GM12878 (cell line): Measurements from ENCODE around the gene ADAMTSL5. TPM values are rescaled to one million over a fixed set of nuclear protein-coding genes. Genes with fewer than 3 reads are reported as not detected.

Experiments used
- ATAC-seq: fragments of 200-7000 bp; cut with Tn5 transposase; 3 replicates; pipeline ENCODE4 v1.9.1; 2020; ENCODE audit warnings: mild to moderate bottlenecking, moderate library complexity
- BruUV-seq: library from RNA; stranded (reverse); fragments of 400-500 nt; replicated peaks from 2 replicates; lab custom pipeline; 2021; lab: Mats Ljungman, UMichigan
- CTCF ChIA-PET: fragments of 300-600 bp; sonication (Branson Sonifier 250); formaldehyde crosslinking; extraction: SDS; loops from one replicate; lab custom pipeline; 2021; ENCODE audit warnings: inconsistent platforms; lab: Yijun Ruan, JAX
- POLR2A ChIA-PET: fragments of 350-600 bp; formaldehyde crosslinking; extraction: SDS; loops from one replicate; lab custom pipeline; 2021; ENCODE audit warnings: inconsistent platforms; lab: Charles Lee
- RAD21 ChIA-PET: fragments of 300-600 bp; sonication (Branson Sonifier 250); formaldehyde crosslinking; loops from one replicate; lab custom pipeline; 2023; ENCODE audit warnings: antibody characterized with exemption; ENCODE audit not compliant: unreplicated experiment; lab: Charles Lee
- SMC1A ChIA-PET: fragments of 300-600 bp; sonication (Branson Sonifier 250); formaldehyde crosslinking; loops from one replicate; lab custom pipeline; 2023; ENCODE audit not compliant: unreplicated experiment, uncharacterized antibody; lab: Charles Lee
- DNase-seq: peaks from one replicate; pipeline ENCODE4 v3.0.0-alpha.2; 2011; ENCODE audit warnings: low read depth, low spot score
- FAIRE-seq: peaks from 3 replicates; lab custom pipeline; 2011; peaks lifted over from hg19 to GRCh38; lab: Jason Lieb, UNC
- H2AFZ ChIP-seq: 2 replicates; pipeline ENCODE4 v1.6.0; 2011; ENCODE audit warnings: low read depth, low read length, control low read depth; ENCODE audit not compliant: control insufficient read depth
- H3K27ac ChIP-seq: 2 replicates; pipeline ENCODE4 v1.5.1; 2011; ENCODE audit warnings: control low read depth; ENCODE audit not compliant: control insufficient read depth, insufficient read depth
- H3K27me3 ChIP-seq, 2 experiments: replicated peaks in 1 of 2; 2 replicates each; pipeline versions ENCODE4 v1.6.0 to v1.6.1; 2011; ENCODE audit warnings: low read length in 1 of 2; ENCODE audit not compliant: control insufficient read depth in 2 of 2, insufficient read depth in 2 of 2
- H3K36me3 ChIP-seq, 2 experiments: 2 replicates each; pipeline ENCODE4 v1.5.1; 2011; ENCODE audit warnings: low read length in 1 of 2; ENCODE audit not compliant: control insufficient read depth in 2 of 2, insufficient read depth in 2 of 2
- H3K4me1 ChIP-seq: 2 replicates; pipeline ENCODE4 v1.6.1; 2011; ENCODE audit warnings: mild to moderate bottlenecking, low read length, moderate library complexity, mixed read lengths; ENCODE audit not compliant: control insufficient read depth, insufficient read depth
- H3K4me2 ChIP-seq: 2 replicates; pipeline ENCODE4 v1.6.0; 2011; ENCODE audit warnings: control low read depth; ENCODE audit not compliant: control insufficient read depth, insufficient read depth
- H3K4me3 ChIP-seq: fragments of 200-600 bp; sonication (generic); 2 replicates; pipeline ENCODE4 v1.5.1; 2016
- H3K79me2 ChIP-seq: 2 replicates; pipeline ENCODE4 v1.6.0; 2011; ENCODE audit warnings: low read length; ENCODE audit not compliant: control insufficient read depth, insufficient read depth
- H3K9ac ChIP-seq: 2 replicates; pipeline ENCODE4 v1.8.0; 2011; ENCODE audit warnings: low read length, control low read depth, mixed read lengths; ENCODE audit not compliant: control insufficient read depth, insufficient read depth
- H3K9me3 ChIP-seq: replicated peaks from 3 replicates; pipeline ENCODE4 v1.5.1; 2011; ENCODE audit warnings: mild to moderate bottlenecking, low read length; ENCODE audit not compliant: control insufficient read depth, insufficient read depth
- H4K20me1 ChIP-seq: 2 replicates; pipeline ENCODE4 v1.6.0; 2011; ENCODE audit not compliant: control insufficient read depth, insufficient read depth
- BHLHE40 ChIP-seq, 2 experiments: fragments of 450-650 bp in 1 of 2; IDR thresholded peaks; 2 replicates each; pipeline ENCODE4 v1.6.1; 2011 to 2017; ENCODE audit warnings: low read depth in 2 of 2, borderline replicate concordance in 1 of 2, improper control_type of control experiment in 1 of 2, low read length in 1 of 2, mild to moderate bottlenecking in 1 of 2
- CREB1 ChIP-seq: IDR thresholded peaks from 2 replicates; pipeline ENCODE4 v1.6.1; 2012; ENCODE audit warnings: low read depth, mild to moderate bottlenecking, inconsistent platforms
- MEF2A ChIP-seq: IDR thresholded peaks from 2 replicates; pipeline ENCODE4 v1.6.1; 2011; ENCODE audit warnings: low read depth, mild to moderate bottlenecking, low read length, moderate library complexity; ENCODE audit not compliant: insufficient read depth
- RELB ChIP-seq: fragments of 450-650 bp; IDR thresholded peaks from 2 replicates; pipeline ENCODE4 v1.6.1; 2017; ENCODE audit warnings: low read depth, mild to moderate bottlenecking, moderate library complexity
- WGBS: methylation state at CpG from one replicate; pipeline ENCODE4 v1.1.6; 2016; ENCODE audit warnings: low lambda C conversion rate; ENCODE audit not compliant: insufficient replicate concordance, insufficient coverage; ENCODE audit errors: missing lambda C conversion rate; 5-methylcytosine and 5-hydroxymethylcytosine counted together
- in situ Hi-C: fragments of 300-500 bp; cut with MboI; formaldehyde crosslinking; loops from 9 replicates; pipeline ENCODE4 v1.14.3; 2018; ENCODE audit warnings: mixed read lengths
- intact Hi-C: fragments of 100-400 bp; cut with micrococcal nuclease; formaldehyde crosslinking; loops from one replicate; pipeline ENCODE4 v1.14.2; 2022; ENCODE audit not compliant: unreplicated experiment
- polyA plus RNA-seq, 11 experiments: library from polyadenylated mRNA; depleted of rRNA in 4 of 11; unstranded in 6 of 11; stranded (reverse) in 5 of 11; fragments of >200 nt; fragmentation: Nextera tagmentation in 4 of 11; fragmentation: Illumina TruSeq in 1 of 11; extraction: Ambion mirVana in 4 of 11; extraction: Trizol in 1 of 11; gene quantifications; 1 replicate in 1 of 11; 2 replicates in 10 of 11; pipeline versions ENCODE4 v1.2.1 to v1.2.3, GENCODE V29; 2011 to 2016; ENCODE audit warnings: inconsistent platforms in 2 of 11, missing spikeins in 2 of 11, low read depth in 1 of 11
- total RNA-seq, 4 experiments: library from RNA; depleted of rRNA in 3 of 4; stranded (reverse); fragments of >200 nt in 3 of 4; fragmentation: Illumina TruSeq in 1 of 4; extraction: Trizol in 1 of 4; gene quantifications; 2 replicates each; pipeline versions ENCODE4 v1.2.1 to v1.2.3, GENCODE V29; 2013 to 2021
- TF ChIP-seq, protein P1 (sequence below): IDR thresholded peaks from 2 replicates; pipeline ENCODE4 v1.6.1; 2012; ENCODE audit warnings: low read length, inconsistent platforms

ADAMTSL5 gene
- total and polyA plus RNA-seq, 10 of the 15 experiments (the other 5 are each of a cell fraction or from before 2014, with no cell fraction given): 0.04 to 0.83 (median 0.32) TPM; not detected in 4

- 47% methylated on average over 48 of the region's 48 CpGs for WGBS
Measured at GRCh38 chr19:1457031-1457739, 55.6 kb downstream of the ADAMTSL5 start.

More at GRCh38 chr19:1457031-1457739, 55.6 kb downstream of the ADAMTSL5 start:
- FAIRE-seq (no peak), ATAC-seq (no peak), DNase-seq (no peak)
- no peak for TF ChIP-seq RELB
- TF ChIP-seq, protein P1, sequence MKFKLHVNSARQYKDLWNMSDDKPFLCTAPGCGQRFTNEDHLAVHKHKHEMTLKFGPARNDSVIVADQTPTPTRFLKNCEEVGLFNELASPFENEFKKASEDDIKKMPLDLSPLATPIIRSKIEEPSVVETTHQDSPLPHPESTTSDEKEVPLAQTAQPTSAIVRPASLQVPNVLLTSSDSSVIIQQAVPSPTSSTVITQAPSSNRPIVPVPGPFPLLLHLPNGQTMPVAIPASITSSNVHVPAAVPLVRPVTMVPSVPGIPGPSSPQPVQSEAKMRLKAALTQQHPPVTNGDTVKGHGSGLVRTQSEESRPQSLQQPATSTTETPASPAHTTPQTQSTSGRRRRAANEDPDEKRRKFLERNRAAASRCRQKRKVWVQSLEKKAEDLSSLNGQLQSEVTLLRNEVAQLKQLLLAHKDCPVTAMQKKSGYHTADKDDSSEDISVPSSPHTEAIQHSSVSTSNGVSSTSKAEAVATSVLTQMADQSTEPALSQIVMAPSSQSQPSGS: no peak
- no peak for TF ChIP-seq MEF2A
- TF ChIP-seq CREB1: no peak
- TF ChIP-seq BHLHE40 (IDR thresholded peaks at IDR 0.05; ENCODE audit: borderline replicate concordance in 1 of 2, low read depth in 2 of 2, low read length in 1 of 2): peak in 1 of 2 experiments; percentile 29; a peak in 2 of 4 replicates
- CTCF ChIA-PET: no interaction called here
- Histone ChIP-seq H4K20me1 (no peaks in the 10 kb centered on the region), H2AFZ (no peak overlapping the region), H3K36me3 (no peaks in the 10 kb centered on the region), H3K27me3 (no peaks in the 10 kb centered on the region; a peak in 1 of 4 replicates), H3K9me3 (no peaks in the 10 kb centered on the region; the same call in 2 of the 3 replicates), H3K4me2 (no peak overlapping the region), H3K9ac (no peak overlapping the region), H3K79me2 (no peaks in the 10 kb centered on the region), H3K27ac (no peak overlapping the region), H3K4me1 (peaks cover 3% of the 10 kb centered on the region), H3K4me3 (no peak overlapping the region)
- intact Hi-C loops: no loop called here
- POLR2A ChIA-PET: interaction anchor here (0.6 kb wide), 1 partner anchor 14 kb away, joined by 6 read pairs; no protein-coding TSS in a partner anchor
- BruUV-seq: no TSS peak
- SMC1A ChIA-PET: no interaction called here
- in situ Hi-C loops: no loop called here
- RAD21 ChIA-PET: no interaction called here
